K562 (cell line): ENCODE data around the gene HOXB5. TPM values are rescaled to one million over a fixed set of nuclear protein-coding genes. Genes with fewer than 3 reads are reported as not detected.
A peak's percentile ranks its signal among the peaks of the same experiment; 100 is the strongest.

ENCODE experiments used
- ATAC-seq: fragments of 200-7000 bp; cut with Tn5 transposase; 3 replicates; pipeline ENCODE4 v1.9.1; 2020; ENCODE audit warnings: moderate library complexity
- BruUV-seq: library from RNA; stranded (reverse); fragments of 400-500 nt; replicated peaks from 2 replicates; lab custom pipeline; 2021; lab: Mats Ljungman, UMichigan
- CTCF ChIA-PET: fragments of 300-600 bp; formaldehyde crosslinking; extraction: SDS; loops from one replicate; lab custom pipeline; 2021; ENCODE audit warnings: low intra/inter-chr PET ratio; lab: Yijun Ruan, JAX
- POLR2A ChIA-PET: fragments of 300-600, 350-650 bp; sonication (Branson Sonifier 250); formaldehyde crosslinking; extraction: SDS; loops from one replicate; lab custom pipeline; 2021; ENCODE audit warnings: antibody characterized with exemption, inconsistent platforms; lab: Yijun Ruan, JAX
- DNase-seq, 4 experiments: peaks; one replicate each; pipeline versions ENCODE4 v3.0.0 to v3.0.0-alpha.2; 2011 to 2018; ENCODE audit warnings: low spot score in 3 of 4, mixed read lengths in 3 of 4; ENCODE audit errors: extremely low read depth in 1 of 4
- FAIRE-seq: peaks from 2 replicates; lab custom pipeline; 2011; peaks lifted over from hg19 to GRCh38; lab: Jason Lieb, UNC
- H2AFZ ChIP-seq: 2 replicates; pipeline ENCODE4 v1.6.0; 2011; ENCODE audit warnings: low read depth, low read length, control low read depth, inconsistent platforms
- H3K27ac ChIP-seq: fragments of 200-600 bp; 3 replicates; pipeline ENCODE4 v1.8.0; 2011; ENCODE audit warnings: low read depth, mild to moderate bottlenecking, control low read depth, inconsistent platforms, low read length, moderate library complexity, mixed read lengths; ENCODE audit errors: extremely low read depth
- H3K27me3 ChIP-seq, 2 experiments: fragments of 300-600 bp in 1 of 2; 2 replicates in 1 of 2; 3 replicates in 1 of 2; pipeline versions ENCODE4 v1.6.0 to v1.8.0; 2011; ENCODE audit warnings: inconsistent platforms in 2 of 2, low read length in 2 of 2, mild to moderate bottlenecking in 1 of 2, mixed read lengths in 1 of 2, moderate library complexity in 1 of 2; ENCODE audit not compliant: control insufficient read depth in 2 of 2, insufficient read depth in 2 of 2
- H3K36me3 ChIP-seq: fragments of 300-600 bp; 3 replicates; pipeline ENCODE4 v1.8.0; 2011; ENCODE audit warnings: mild to moderate bottlenecking, low read length, inconsistent platforms; ENCODE audit not compliant: control insufficient read depth, insufficient read depth
- H3K4me1 ChIP-seq, 2 experiments: fragments of 200-600 bp in 1 of 2; replicated peaks in 1 of 2; 2 replicates in 1 of 2; 3 replicates in 1 of 2; pipeline versions ENCODE4 v1.5.1 to v1.8.0; 2011; ENCODE audit warnings: inconsistent platforms in 2 of 2, low read length in 2 of 2, mild to moderate bottlenecking in 1 of 2, mixed read lengths in 1 of 2, moderate library complexity in 1 of 2; ENCODE audit not compliant: control insufficient read depth in 2 of 2, insufficient read depth in 2 of 2
- H3K4me2 ChIP-seq: 2 replicates; pipeline ENCODE4 v1.6.1; 2011; ENCODE audit warnings: low read length, control low read depth, inconsistent platforms, mixed read lengths; ENCODE audit not compliant: insufficient read depth
- H3K4me3 ChIP-seq: fragments of 200-600 bp; sonication (generic), shearing (Covaris generic); 2 replicates; pipeline ENCODE4 v1.5.1; 2016; ENCODE audit warnings: control low read depth, inconsistent platforms
- H3K79me2 ChIP-seq: fragments of 200-600 bp; 3 replicates; pipeline ENCODE4 v1.8.0; 2011; ENCODE audit warnings: low read length, inconsistent platforms; ENCODE audit not compliant: control insufficient read depth, insufficient read depth
- H3K9ac ChIP-seq, 2 experiments: 2 replicates each; pipeline versions ENCODE4 v1.6.0 to v1.6.1; 2011; ENCODE audit warnings: low read depth in 2 of 2, low read length in 2 of 2, control low read depth in 1 of 2, inconsistent platforms in 1 of 2, mild to moderate bottlenecking in 1 of 2, mixed read lengths in 1 of 2; ENCODE audit not compliant: insufficient read depth in 1 of 2
- H3K9me1 ChIP-seq: one replicate; pipeline ENCODE4 v1.6.0; 2011; ENCODE audit warnings: inconsistent platforms, mild to moderate bottlenecking, low read length, moderate library complexity; ENCODE audit not compliant: control insufficient read depth, insufficient read depth
- H3K9me3 ChIP-seq: replicated peaks from 2 replicates; pipeline ENCODE4 v1.5.1; 2011; ENCODE audit warnings: low read depth, low read length, inconsistent platforms; ENCODE audit not compliant: control insufficient read depth, insufficient read depth
- H4K20me1 ChIP-seq: replicated peaks from 2 replicates; pipeline ENCODE4 v1.6.1; 2011; ENCODE audit warnings: low read length, inconsistent platforms, mixed read lengths; ENCODE audit not compliant: control insufficient read depth, insufficient read depth
- CXXC5 ChIP-seq: fragments of 250-450 bp; sonication (Bioruptor Pico); IDR thresholded peaks from 2 replicates; pipeline ENCODE4 v1.8.0; 2022; ENCODE audit warnings: inconsistent platforms, mild to moderate bottlenecking, moderate library complexity
- E2F6 ChIP-seq, 2 experiments: IDR thresholded peaks; 2 replicates each; pipeline ENCODE4 v1.6.1; 2011; ENCODE audit warnings: borderline replicate concordance in 1 of 2, control low read depth in 1 of 2, low read depth in 1 of 2, low read length in 1 of 2, mild to moderate bottlenecking in 1 of 2, mixed read lengths in 1 of 2, moderate library complexity in 1 of 2; ENCODE audit not compliant: insufficient read depth in 1 of 2, insufficient read length in 1 of 2, poor library complexity in 1 of 2, severe bottlenecking in 1 of 2; ENCODE audit errors: extremely low read depth in 1 of 2
- KDM1A ChIP-seq, 2 experiments: fragments of 450-650 bp; IDR thresholded peaks; 2 replicates each; pipeline ENCODE4 v1.6.1; 2016; ENCODE audit warnings: mild to moderate bottlenecking in 2 of 2
- MEIS2 ChIP-seq: fragments of 450-650 bp; IDR thresholded peaks from 2 replicates; pipeline ENCODE4 v1.6.1; 2014; ENCODE audit warnings: mild to moderate bottlenecking; ENCODE audit not compliant: partially characterized antibody
- PBX2 ChIP-seq, 2 experiments: IDR thresholded peaks in 1 of 2; conservative IDR thresholded peaks in 1 of 2; 2 replicates each; pipeline ENCODE4 v1.6.1; 2016; ENCODE audit warnings: low read depth in 2 of 2, mild to moderate bottlenecking in 1 of 2, missing compliant biosample characterization in 1 of 2, missing genetic modification characterization in 1 of 2, moderate library complexity in 1 of 2
- PKNOX1 ChIP-seq: fragments of 450-650 bp; IDR thresholded peaks from 2 replicates; pipeline ENCODE4 v1.6.1; 2016
- RAD51 ChIP-seq: fragments of 450-650 bp; IDR thresholded peaks from 2 replicates; pipeline ENCODE4 v1.7.1; 2016; ENCODE audit warnings: low read depth, mild to moderate bottlenecking, borderline replicate concordance
- RCOR1 ChIP-seq, 2 experiments: IDR thresholded peaks; 2 replicates each; pipeline ENCODE4 v1.6.1; 2012; ENCODE audit warnings: low read depth in 2 of 2, low read length in 2 of 2, borderline replicate concordance in 1 of 2, improper control_type of control experiment in 1 of 2
- TFAP4 ChIP-seq: sonication (generic); formaldehyde crosslinking; IDR thresholded peaks from 2 replicates; pipeline ENCODE4 v1.8.0; 2022; ENCODE audit warnings: missing genetic modification reagents, mild to moderate bottlenecking, moderate library complexity, borderline replicate concordance
- ZFX ChIP-seq: sonication (generic); formaldehyde crosslinking; IDR thresholded peaks from 2 replicates; pipeline ENCODE4 v1.8.0; 2022; ENCODE audit warnings: mild to moderate bottlenecking, missing genetic modification reagents, moderate library complexity
- WGBS: fragments of 100-300 bp; shearing (Covaris generic); methylation state at CpG from one replicate; pipeline ENCODE4 v1.1.6; 2016; ENCODE audit warnings: low coverage, mixed read lengths; ENCODE audit not compliant: insufficient coverage; ENCODE audit errors: missing lambda C conversion rate; 5-methylcytosine and 5-hydroxymethylcytosine counted together
- in situ Hi-C: fragments of 300-500 bp; cut with MboI; formaldehyde crosslinking; loops from 4 replicates; pipeline ENCODE4 v1.15.0; 2018; ENCODE audit warnings: inconsistent platforms, mixed read lengths
- intact Hi-C: fragments of 100-400 bp; cut with micrococcal nuclease; formaldehyde crosslinking; loops from 2 replicates; pipeline ENCODE4 v1.14.2; 2022
- polyA plus RNA-seq, 8 experiments: library from polyadenylated mRNA; depleted of rRNA in 4 of 8; stranded (reverse) in 5 of 8; unstranded in 3 of 8; fragments of >200 nt; fragmentation: Nextera tagmentation in 2 of 8; fragmentation: Illumina TruSeq in 1 of 8; extraction: Ambion mirVana in 2 of 8; extraction: Trizol in 1 of 8; gene quantifications; 2 replicates each; pipeline versions ENCODE4 v1.2.1 to v1.2.3, GENCODE V29; 2011 to 2014; ENCODE audit warnings: inconsistent platforms in 1 of 8, missing spikeins in 1 of 8
- total RNA-seq, 7 experiments: library from RNA; depleted of rRNA in 6 of 7; stranded (reverse); fragments of >200 nt in 6 of 7; fragmentation: Illumina TruSeq in 2 of 7; extraction: Trizol in 2 of 7; gene quantifications; 2 replicates each; pipeline versions ENCODE4 v1.2.1 to v1.2.3, GENCODE V29; 2011 to 2021; ENCODE audit warnings: low replicate concordance in 1 of 7

Gene HOXB5
- total and polyA plus RNA-seq, 9 of the 15 experiments (the other 6 are each of a cell fraction or from before 2014, with no cell fraction given) = 0.24 to 2.7 (median 0.65) TPM

- ChIA-PET CTCF (interaction anchor here (0.6 to 0.7 kb wide), 2 partner anchors 241 to 314 kb away, joined by 3 read pairs; no protein-coding TSS in a partner anchor), POLR2A (interaction anchor here (1.0 to 2.2 kb wide), 3 partner anchors 12 to 16 kb away, joined by 3 to 9 read pairs (median 6); no protein-coding TSS in a partner anchor)
- no peaks in the 10 kb centered on the region for H3K9me3 ChIP-seq
- ATAC-seq = peak; percentile 4; the same call in 2 of the 3 replicates
- peak overlapping the region; percentile 44 for H3K27ac ChIP-seq
- in situ Hi-C loops = no loop called here
- H3K36me3 ChIP-seq = peaks cover 94% of the 10 kb centered on the region
- H3K4me2 ChIP-seq = peak overlapping the region; percentile 59; the same call in 1 of the 2 replicates
- H2AFZ ChIP-seq = peak overlapping the region; percentile 1; the same call in 1 of the 2 replicates
- no peaks in the 10 kb centered on the region for H3K9me1 ChIP-seq
- no TSS peak for BruUV-seq
- no peaks in the 10 kb centered on the region; the same call in 1 of the 2 replicates for H4K20me1 ChIP-seq
- H3K79me2 ChIP-seq = peaks cover 99% of the 10 kb centered on the region
- H3K27me3 ChIP-seq = no peaks in the 10 kb centered on the region
- 17% methylated on average over 26 of the region's 26 CpGs for WGBS
- peak overlapping the region; percentile 24 to 81 for H3K9ac ChIP-seq
- intact Hi-C loops = no loop called here
- TF ChIP-seq ZFX (CRISPR knock-in tag) = peak; percentile 54
- TF ChIP-seq CXXC5 = peak; percentile 36
- TF ChIP-seq RAD51 = no peak
- TF ChIP-seq TFAP4 = 0 out of 2 replicates have a peak, but pooled peaks have one; percentile 23
- peak; percentile 40; a peak in 2 of 4 replicates for TF ChIP-seq KDM1A (IDR thresholded peaks at IDR 0.05)
- TF ChIP-seq RCOR1 (IDR thresholded peaks at IDR 0.05; ENCODE audit: borderline replicate concordance in 1 of 2, low read depth in 2 of 2, low read length in 2 of 2) = 0 out of 4 replicates have a peak, but pooled peaks of 1 of the 2 experiments have one; percentile 42
- TF ChIP-seq PBX2 (CRISPR knock-in tag; IDR thresholded peaks at IDR 0.05; ENCODE audit: low read depth) = no peak
- peak; percentile 85 for TF ChIP-seq PBX2 (tag; conservative IDR thresholded peaks at IDR 0.05; ENCODE audit: low read depth)
- TF ChIP-seq PKNOX1 = peak; percentile 51; the same call in 1 of the 2 replicates
- TF ChIP-seq E2F6 (IDR thresholded peaks at IDR 0.05; ENCODE audit: borderline replicate concordance in 1 of 2, extremely low read depth in 1 of 2, insufficient read depth in 1 of 2, insufficient read length in 1 of 2, low read depth in 1 of 2, low read length in 1 of 2, poor library complexity in 1 of 2, severe bottlenecking in 1 of 2) = no peak
- TF ChIP-seq MEIS2 = peak; percentile 92
- TF ChIP-seq, all 486 proteins: peak for 8
- DNase-seq = peak in 1 of 4 experiments; percentile 38
- Histone ChIP-seq H3K4me3 (peak overlapping the region; percentile 14; the same call in 1 of the 2 replicates), H3K4me1 (peaks cover 46 to 66% of the 10 kb centered on the region in 2 experiments)
- peak; percentile 85 for FAIRE-seq
Observed at GRCh38 chr17:48571024-48571818, 22.4 kb downstream of the HOXB5 start.
